ENCODE data around the gene MUC13. TPM values are rescaled to one million over a fixed set of nuclear protein-coding genes. Genes with fewer than 3 reads are reported as not detected.
A peak's percentile ranks its signal among the peaks of the same experiment; 100 is the strongest.

The MUC13 gene
- total RNA-seq, 1 donor from 2014 or later, result not detected

DNA sequence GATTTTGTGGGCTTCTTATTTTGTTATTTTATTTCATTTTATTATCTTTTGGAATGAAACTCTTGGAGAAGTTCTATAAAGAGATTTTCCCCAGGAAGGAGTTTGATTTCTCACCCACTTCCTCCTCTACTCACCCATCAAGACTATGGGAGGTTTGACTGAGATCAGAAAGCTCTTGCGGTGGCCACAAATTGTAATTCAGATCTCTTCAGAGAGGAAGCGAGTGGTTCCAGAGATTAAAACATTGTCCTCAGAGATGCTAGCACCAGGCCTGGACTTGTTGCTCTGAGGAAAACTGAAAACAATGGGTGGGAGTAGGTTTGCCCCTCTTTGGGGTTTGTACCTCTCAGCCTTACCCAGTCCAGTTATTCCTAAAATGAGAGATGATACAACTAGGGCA, 8.1 kb upstream of the MUC13 start:
- DNase-seq, result no peak

DNA sequence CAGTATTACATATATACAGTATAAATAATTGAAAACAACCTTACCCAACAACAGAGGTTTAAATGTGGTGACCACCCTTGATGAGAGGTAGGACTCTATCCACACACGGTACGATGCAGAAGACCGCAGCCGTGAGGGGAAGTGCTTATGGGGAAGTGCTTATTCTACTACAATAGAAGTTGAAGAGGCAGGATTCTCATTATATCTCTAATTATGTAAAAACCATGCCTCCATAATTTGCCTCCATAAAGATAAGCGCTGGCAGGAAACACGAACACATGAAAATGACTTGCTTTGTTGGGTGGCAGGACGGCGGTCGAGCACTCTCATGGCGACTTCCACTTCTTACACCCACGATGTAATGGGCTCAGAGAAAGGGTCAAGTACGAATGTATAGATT, 7.2 kb upstream of the MUC13 start:
- DNase-seq, result no peak

DNA sequence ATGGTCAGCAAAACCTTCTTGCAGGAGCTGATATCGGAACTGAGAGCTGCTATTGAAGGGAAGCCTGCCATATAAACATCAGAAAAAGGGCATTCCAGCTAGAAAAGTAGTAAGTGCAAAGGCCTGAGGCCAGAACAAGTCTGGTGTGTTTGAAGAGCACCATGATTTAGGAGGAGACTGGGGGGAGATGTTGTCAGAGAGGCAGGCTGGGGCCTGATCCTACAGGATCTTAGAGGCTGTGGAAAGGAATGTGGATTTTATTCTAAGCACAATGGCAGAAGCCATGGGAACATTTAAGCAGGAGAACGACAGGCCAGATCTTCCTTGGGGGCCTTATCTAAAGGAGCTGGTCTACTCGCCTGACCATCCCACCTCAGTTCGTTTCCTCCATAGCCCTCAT, 5.1 kb upstream of the MUC13 start:
- no peak for DNase-seq

DNA sequence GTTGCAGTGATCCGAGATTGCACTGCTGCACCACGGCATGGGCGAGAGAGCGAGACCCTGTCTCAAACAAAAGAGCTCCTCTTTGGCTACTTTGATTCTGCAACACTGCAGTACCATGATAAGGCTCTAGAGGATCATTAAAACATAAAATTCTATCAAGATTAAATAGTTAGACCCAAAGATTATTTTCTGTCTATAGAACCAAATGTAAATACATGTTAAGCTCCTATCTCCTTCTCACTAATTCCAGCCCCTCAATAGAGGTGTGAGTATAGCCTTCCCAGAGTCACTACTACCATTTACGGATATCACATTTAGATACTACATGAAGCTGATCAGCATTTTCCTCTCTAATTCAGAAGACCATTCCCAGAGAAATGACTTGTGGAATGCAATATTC, 4.3 kb upstream of the MUC13 start:
- DNase-seq, result no peak

DNA sequence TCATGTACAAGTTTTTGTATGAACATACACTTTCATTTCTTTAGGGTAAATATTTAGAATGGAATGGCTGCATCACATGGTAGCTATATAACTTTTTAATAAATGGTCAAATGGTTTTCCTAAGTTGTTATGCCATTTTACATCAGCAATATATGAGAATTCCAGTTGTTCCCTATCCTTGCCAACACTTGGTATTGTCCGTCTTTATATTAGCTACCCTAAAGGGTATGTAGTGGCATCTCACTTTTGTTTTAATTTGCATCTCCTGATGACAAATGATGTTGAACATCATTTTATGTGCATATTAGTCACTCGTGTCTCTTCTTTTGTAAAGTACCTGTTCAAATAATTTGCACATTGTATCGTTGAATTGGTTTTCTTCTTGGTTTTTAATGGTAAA, 2.5 kb upstream of the MUC13 start:
- DNase-seq, result no peak

DNA sequence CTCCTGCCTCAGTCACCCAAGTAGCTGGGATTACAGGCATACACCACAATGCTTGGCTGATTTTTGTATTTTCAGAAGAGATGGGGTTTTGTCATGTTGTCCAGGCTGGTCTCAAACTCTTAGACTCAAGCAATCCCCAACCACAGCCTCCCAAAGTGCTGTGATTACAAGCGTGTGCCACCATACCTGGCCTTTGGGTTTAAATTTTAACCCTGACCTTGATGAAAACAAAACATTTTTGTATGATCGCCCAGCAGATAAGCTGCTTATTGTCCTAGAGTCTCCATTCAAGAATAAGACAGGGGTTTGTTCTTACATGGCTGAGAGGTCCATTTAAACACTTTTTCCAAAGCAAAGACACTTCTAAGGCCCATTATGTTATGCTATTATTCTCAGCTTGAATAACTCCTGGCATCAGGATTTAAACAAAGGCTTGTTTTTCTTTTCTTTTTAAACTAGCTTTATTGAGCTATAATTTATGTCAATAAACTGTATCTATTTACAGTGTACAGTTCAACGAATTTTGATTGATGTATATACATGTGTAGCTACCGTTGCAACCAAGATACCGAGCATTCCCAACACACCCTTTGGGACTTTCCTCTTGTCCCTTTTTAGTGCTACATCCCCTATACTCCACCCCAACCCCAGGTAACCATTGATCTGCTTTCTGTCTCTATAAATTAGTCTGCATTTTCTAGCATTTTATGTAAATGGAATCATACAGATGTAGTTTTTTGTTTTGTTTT, 1.4 kb upstream of the MUC13 start:
- DNase-seq, result no peak

DNA sequence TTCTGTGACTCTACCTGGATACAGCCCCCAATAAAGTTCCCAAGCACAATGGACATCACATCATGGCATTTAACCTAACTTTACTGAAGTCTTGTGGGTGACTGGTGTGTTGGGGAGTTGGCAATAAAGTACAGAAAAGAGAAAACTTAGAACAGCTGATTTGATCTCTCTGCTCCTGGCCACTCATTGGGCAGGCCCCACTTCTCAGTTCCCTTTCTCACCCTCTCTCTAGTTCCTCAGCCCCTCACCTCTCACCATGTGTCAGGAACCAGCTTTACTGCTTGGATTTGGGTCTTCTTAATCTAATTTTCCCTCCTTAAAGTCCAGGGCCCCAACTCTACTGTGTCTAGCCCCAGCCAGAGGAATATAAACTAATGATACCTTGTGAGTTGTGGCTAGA, 713 bp upstream of the MUC13 start:
- no peak for DNase-seq

DNA sequence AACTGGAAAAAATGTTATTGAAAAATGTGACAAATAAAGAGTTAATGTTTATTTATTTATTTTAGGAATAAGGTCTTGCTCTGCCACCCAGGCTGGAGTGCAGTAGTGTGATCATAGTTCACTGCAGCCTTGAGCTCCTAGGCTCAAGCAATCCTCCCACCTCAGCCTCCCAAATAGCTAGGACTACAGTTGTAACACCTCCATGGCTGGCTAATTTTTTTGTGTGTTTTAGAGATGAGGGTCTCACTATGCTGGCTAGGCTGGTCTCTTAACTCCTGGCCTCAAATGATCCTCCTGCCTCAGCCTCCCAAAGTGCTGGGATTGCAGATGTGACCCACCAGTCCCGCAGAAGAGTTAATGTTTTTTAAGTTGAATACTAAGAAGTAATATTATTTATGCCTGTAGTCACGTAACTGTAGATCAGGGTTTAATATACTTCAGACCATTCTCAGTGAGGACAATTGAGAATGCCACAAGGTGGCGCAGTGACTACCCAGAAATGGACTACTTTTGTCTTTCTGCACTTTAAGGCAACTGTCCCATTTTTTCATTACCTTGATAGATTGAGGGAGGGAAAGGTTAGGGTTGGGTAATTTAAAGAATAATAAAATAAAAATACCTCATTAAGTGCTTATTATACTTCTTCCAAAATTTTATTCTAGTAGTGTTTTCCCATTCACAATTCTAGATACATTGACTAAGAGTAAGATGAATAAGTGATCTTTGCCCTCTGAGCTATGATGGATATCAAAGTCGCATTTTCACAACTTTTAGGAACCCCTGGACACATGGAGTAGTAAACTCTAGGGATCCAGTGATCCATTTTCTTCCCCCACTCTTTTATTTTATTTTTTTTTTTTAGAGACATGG, 6.0 kb downstream of the MUC13 start:
- peak; percentile 85 for DNase-seq

DNA sequence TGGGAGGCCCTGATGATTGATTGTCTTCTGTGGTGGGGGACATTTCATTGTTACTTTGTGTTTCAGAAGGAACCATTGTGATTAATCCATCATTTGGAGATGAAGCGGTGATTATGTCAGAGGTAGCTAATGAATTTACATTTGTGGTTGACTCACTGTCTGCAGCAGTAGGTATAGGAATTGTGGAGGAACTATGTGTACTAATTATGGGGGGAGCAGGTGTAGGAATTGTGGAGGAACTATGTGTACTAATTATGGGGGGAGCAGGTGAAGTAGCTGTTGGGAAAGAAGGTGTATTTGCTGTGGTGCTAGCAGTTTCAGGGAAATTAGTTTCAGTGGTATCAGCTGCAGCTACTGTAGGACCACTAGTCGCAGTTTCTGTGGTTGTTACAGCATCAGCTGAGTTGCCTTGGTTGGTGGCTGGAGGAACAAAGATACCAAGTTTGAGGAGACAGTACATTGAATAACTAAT, 6.9 kb downstream of the MUC13 start:
- DNase-seq, result no peak

DNA sequence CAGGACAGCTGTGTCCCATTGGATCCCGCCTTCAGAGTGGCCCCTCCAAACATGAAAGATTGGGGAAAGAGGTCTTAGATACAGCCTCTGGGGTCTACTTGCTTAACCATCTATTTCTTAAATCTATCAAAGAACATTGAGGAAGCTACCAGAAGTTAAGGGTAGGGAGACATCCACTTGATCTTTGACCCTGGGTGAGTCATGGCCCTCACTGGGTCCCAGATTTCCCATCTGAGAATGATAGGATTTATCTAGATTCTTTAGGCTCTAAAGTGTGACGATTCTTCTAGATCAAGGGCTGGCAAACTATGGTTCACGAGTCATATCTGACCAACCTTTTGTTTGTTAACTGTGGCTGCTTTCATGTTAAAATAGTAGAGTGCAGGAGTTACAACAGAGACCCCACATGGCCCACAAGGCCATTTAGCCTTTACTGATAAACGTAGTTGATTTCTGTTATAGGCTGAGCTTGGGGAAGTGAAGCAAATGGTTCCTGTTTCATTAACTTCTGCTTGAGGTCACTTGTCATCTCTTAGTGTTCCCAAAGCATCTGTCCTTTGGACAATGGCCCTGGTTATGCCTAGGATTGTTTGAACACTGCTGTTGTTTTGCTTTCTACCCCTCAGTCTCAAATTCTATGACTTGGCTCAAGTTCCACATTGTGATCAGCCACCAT, 8.0 kb downstream of the MUC13 start:
- DNase-seq, result no peak

DNA sequence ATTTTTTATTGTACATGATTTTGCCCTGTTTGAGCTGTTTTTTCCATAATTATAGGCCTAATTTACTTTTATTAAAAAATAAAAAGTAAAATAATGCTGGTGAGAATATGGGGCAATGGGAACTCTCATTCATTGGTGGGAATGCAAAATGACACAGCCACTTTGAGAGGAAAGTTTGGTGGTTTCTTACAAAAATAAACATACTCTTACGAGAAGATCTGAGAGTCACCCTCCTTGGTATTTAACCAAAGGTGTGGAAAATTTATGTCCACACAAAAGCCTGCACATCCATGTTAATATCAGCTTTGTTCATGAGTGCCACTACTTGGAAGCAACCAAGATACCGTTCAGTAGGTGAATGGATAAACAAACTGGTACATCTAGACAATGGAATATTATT, 9.8 kb downstream of the MUC13 start:
- DNase-seq, result no peak

DNA sequence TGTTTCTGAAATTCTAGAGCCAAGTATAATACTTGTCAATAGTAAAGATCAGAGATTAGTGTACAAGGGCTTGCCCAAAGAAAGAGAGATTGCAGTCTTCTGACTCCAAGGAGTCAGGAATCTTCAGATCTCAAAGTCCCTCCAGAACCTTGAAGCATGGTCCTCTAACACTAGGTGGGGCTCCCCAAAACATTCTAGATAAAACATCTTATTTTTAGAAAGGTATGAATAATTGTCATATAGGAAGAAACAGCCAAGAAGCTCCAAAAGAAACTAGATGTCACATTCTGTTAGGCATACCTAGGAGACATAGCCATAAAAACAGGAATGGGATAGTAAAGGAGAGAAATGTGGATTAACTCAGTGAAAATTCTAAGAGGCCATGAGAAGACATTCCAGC, 10.7 kb downstream of the MUC13 start:
- DNase-seq, result peak; percentile 8

DNA sequence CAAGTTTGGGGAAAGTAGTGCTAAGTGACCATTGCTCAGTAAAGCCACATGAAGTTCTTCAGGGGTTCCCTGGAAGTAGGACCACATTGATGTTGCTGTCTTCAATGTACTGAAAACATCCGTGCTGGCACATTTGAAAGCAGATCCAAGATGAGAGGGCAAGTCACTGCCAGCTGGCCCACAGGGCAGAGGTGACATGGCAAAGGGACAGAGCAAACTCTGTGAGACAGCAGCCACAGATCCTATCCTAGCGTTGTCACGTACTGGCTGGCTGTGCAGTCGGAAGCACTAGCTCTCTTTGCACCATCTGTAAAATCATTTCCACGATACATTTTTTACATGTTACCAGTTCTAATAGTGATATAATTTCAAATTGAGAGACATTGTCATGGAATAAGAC, 13.8 kb downstream of the MUC13 start:
- DNase-seq, result no peak

DNA sequence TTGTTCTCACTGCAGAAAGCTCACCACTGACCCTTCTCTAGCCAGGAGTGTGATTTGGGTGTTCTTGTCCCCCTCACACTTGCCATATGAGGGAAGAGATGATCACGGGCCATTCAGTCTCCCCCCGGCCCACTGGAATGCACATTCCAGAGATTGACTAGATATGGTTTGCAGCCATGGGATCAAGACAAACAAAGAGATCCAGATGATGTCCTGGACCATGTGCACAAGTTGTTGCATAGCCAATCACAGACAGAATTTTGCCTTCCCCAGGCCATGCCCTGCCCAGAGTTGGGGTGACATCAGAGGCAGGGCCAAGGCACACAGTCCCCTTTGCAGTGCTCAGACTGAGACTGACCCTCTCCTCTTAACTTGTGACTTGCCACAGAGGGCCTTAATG, 14.8 kb downstream of the MUC13 start:
- no peak for DNase-seq

DNA sequence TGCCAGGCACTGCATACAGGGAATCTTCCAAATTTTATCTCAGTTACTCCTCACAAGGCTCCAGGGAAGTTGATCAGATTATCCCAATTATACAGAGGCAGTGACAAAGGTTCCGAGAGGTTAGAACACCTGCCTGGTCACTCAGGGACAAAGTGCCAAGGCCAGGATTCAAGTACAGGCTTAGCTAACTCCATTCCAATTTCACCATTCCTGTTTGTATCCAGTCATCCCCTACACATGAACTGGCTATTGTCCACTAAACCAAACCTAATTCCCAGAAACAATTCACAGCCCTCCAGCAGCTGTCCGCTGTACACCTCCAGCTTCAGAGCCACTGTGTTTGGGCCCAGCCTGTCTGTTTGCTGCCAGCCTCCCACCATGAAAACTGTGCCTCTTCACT, 16.0 kb downstream of the MUC13 start:
- DNase-seq, result no peak

DNA sequence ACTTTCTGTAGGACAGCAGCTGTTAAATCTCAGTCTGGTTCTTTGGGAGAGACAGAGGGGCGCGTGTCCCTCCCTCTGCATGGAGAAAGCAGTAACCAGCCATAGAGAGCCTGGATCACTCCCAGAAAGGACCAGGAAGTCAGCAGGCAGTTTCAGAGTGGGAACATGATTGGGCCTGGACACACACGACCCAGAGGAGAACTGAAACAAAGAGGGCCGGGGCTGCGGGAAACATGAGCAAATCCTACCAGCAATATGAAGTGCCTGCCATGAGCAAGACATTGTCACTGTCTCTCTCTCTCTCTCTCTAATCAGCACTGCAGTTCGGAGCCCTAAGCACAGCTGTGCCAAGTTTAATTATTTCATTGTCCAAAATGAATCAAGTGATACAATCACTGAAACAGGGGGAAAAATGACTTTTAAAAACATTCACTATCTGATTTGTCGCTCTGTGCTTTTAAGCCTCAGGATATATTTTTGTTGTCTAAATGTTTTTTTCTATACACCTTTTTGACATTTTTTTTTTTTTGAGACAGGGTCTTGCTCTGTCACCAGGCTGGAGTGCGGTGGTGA, 17.6 kb downstream of the MUC13 start:
- peak; percentile 27 for DNase-seq

DNA sequence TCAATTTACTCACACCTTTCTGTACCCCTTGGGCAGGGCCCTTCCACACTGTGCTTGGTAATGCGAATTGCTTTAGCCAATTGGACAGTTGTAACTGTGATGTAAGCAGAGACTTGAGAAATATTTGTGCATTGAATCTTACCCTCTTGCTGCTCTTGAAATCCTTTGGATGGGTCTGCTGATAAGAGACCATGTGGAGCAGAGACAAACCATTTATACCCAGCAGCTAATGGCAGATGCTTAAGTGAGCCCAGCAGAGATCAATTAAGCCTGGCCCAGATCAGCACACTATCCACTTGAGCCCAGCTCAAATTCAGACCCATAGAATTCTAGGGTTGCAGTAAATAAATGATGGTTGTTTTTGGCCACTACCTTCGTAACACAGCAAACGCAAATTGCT, 19.3 kb downstream of the MUC13 start:
- DNase-seq, result no peak

DNA sequence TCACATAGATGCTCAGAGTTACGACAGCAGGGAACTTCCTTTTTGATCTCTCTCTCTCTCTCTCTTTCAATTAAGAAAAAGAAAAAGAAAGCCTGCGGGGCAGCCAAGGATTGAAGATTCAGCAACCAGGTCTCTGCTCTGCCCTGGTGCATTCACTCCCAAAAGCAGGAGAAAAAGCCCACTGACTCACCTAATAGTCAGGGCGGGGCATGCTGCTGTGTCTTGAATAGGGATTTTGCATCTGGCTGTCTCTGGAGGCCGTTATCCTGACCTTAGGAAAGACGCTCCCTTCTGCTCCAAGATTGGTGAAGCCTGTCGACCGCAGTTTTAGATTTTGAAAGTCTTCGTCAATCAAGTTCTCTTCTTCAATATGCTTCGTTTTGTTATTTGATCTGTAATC, 26.6 kb downstream of the MUC13 start:
- no peak for DNase-seq

DNA sequence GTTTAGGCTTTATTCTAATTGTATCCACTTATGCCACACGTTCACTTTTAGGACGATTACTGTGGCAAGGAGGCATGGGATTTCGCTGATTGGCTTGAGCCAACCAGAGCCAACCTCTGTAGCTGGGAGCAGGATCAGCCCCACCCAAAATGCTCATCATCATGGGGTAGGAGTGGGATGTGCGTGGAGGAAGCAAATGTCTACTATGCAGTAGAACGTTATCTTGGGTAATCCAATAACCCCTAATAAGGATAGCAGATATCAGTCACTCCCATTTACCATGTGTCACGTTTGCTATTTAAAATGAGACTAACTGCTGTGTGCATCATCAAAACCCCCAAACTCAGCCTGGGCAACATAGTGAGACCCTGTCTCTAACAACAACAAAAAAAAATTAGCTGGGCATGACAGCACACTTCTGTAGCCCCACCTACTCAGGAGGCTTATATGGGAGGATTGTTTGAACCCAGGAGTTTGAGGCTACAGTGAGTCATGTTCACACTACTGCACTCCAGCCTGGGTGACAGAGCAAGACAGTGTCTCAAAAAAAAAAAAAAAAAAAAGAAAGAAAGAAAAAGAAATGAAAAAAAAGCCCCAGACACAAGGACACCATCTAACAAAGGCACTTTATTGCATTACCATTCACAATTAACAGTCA, 29.6 kb downstream of the MUC13 start:
- DNase-seq, result no peak

DNA sequence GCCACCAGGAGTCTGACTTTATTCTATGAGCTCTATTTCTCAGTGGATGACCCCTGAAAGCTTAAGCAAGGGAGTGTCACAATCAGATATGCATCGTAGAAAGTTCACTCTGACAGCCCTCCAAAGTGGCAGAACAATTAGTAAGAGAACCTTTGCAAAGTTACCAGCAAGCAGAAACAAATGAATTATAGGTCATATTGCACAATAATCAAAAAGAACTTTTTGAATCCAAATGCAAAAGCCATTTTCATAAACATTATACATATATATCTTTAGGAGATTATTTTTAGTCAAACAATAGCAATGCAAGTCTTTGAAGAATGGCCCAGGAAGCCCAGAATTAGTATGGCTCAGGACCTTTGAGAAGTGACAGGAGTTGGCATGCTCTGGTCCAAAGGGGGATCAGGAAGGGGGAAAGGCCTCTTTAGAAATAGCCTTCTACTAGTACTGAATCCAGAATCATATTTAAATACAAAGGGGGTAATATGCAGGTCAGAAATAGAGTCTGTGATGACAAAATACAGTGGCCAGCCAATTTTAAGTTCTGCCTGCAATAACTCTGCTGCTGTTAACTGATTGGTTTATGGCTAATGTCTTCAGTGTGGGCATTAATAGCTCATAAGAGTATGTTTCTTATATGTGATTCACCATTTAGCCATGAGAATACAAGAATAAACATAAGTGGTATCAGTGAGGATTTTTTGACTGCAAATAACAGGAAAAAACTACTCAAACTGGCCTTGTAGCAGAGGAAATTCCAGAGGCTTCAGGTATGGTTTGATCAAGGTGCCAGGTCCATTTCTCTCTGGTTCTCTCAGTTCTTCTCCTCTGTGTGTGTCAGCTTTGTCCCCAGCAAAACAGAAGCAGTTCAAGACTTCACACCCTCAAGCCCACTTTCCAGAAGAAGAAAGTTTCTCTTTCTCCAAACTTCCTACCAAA, 30.4 kb downstream of the MUC13 start:
- no peak for DNase-seq

DNA sequence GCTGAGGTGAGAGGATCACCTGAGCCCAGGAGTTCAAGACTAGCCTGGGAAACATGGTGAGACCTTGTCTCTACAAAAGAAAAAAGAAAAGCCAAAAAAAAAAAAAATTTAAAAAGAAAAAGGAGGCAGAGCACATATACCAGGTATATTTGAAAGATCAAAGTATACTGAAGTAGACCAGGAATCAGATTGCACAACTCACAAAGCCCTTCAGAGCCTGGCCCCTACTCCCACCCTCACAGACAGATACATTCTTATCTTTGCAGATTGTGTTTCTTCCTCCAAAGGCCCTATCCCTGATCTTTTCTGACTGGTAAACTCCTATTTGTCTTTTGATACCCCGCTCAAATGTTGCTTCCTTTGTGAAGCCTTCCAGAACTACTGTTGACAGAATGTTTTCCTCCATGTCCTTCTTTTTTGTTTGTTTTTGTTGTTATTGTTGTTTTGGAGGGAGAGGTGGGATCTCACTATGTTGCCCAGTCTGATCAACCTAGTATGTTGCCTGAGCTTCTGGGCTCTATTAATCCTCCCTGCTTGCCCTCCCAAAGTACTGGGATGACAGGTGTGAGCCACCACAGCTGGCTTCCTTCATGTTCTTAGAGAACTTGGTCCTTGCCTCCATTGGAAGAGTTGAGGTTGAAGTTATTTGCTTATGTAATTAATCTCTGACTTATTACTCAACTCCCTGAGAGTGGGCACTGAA, 37.6 kb downstream of the MUC13 start:
- no peak for DNase-seq
